GM12873 (cell line): ENCODE results near the gene EDA2R.

Experiments
- CTCF ChIP-seq: IDR thresholded peaks from 2 replicates; pipeline ENCODE4 v1.5.1; 2012; ENCODE audit warnings: low read depth, mild to moderate bottlenecking, moderate library complexity, low read length, control low read depth; ENCODE audit not compliant: insufficient read depth; ENCODE audit errors: missing control alignments

EDA2R gene

GRCh38 chrX:66674506-66674905 lies 35.6 kb upstream of the EDA2R start:
- no peak for TF ChIP-seq CTCF

- TF ChIP-seq CTCF: no peak
These were observed 33.2 kb upstream of the EDA2R start for GRCh38 chrX:66672106-66672505.

- no peak for TF ChIP-seq CTCF
These were observed 15.5 kb upstream of the EDA2R start for GRCh38 chrX:66654411-66654810.

GRCh38 chrX:66635360-66635759 lies 3.5 kb downstream of the EDA2R start:
- no peak for TF ChIP-seq CTCF

- no peak for TF ChIP-seq CTCF
These were observed 4.6 kb downstream of the EDA2R start for GRCh38 chrX:66634272-66634671.

- TF ChIP-seq CTCF: no peak
These were observed 5.3 kb downstream of the EDA2R start for GRCh38 chrX:66633541-66633940.

- no peak for TF ChIP-seq CTCF
These were observed 5.9 kb downstream of the EDA2R start for GRCh38 chrX:66632981-66633380.
